Lower lobe of right lung (tissue), 2 donors: ENCODE results near the gene SYNE4. TPM values are rescaled to one million over a fixed set of nuclear protein-coding genes. Genes with fewer than 3 reads are reported as not detected.

Experiments
- ATAC-seq, 2 donors: fragments of 200-7000 bp; cut with Tn5 transposase; one replicate each; pipeline ENCODE4 v1.9.1; 2020 to 2022; ENCODE audit warnings: mild to moderate bottlenecking in 2 of 2, moderate library complexity in 2 of 2
- DNase-seq: peaks from one replicate; pipeline ENCODE4 v3.0.0-alpha.2; 2020
- H3K27ac ChIP-seq: fragments of 200-600 bp; one replicate; pipeline ENCODE4 v1.8.0; 2022
- H3K27me3 ChIP-seq: fragments of 200-600 bp; one replicate; pipeline ENCODE4 v1.8.0; 2022; ENCODE audit warnings: low read depth
- H3K36me3 ChIP-seq: fragments of 200-600 bp; one replicate; pipeline ENCODE4 v1.8.0; 2022; ENCODE audit warnings: mild to moderate bottlenecking
- H3K4me1 ChIP-seq: fragments of 200-600 bp; one replicate; pipeline ENCODE4 v1.8.0; 2022
- H3K4me3 ChIP-seq: fragments of 200-600 bp; one replicate; pipeline ENCODE4 v1.8.0; 2022; ENCODE audit warnings: mild to moderate bottlenecking
- H3K9me3 ChIP-seq: fragments of 200-600 bp; one replicate; pipeline ENCODE4 v1.8.0; 2022
- CTCF ChIP-seq: fragments of 200-600 bp; IDR thresholded peaks from one replicate; pipeline ENCODE4 v1.8.0; 2022; ENCODE audit warnings: antibody characterized with exemption, mild to moderate bottlenecking
- intact Hi-C: fragments of 100-400 bp; cut with DNase I; formaldehyde crosslinking; loops from one replicate; pipeline ENCODE4 v1.11.0; 2022
- total RNA-seq: library from RNA; stranded (reverse); fragmentation: NEBNext Ultra II Directional; extraction: Animal tissue kit (Norgen Biotek cat#: 25700); gene quantifications from one replicate; pipeline ENCODE4 v1.2.1, GENCODE V29; 2021
- donor health status: DM: no; HTN: yes; CAD: no; lungs with severe emphysema.

The SYNE4 gene
- total RNA-seq, 1 donor from 2014 or later, result 8.9 TPM

DNA sequence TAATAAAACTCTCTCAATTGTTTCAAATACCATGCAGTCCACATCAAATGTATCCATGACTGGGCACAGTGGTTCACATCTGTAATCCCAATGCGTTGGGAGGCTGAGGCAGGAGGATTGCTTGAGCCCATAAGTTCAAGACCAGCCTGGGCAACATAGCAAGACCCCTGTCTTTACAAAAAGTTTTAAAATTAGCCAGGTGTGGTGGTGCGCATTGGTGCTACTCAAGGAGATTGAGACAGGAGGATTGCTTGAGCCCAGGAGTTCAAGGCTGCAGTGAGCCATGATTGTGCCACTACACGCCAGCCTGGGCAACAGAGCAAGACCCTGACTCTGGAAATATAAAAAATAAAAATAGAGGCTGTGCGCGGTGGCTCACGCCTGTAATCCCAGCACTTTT is 19.1 kb upstream of the SYNE4 start:
- TF ChIP-seq CTCF, result no peak
- H3K4me1 ChIP-seq, result no peaks in the 10 kb centered on the region
- intact Hi-C loops, result no loop called here
- H3K4me3 ChIP-seq, result no peak overlapping the region
- no peak overlapping the region for H3K27ac ChIP-seq
- H3K9me3 ChIP-seq, result no peaks in the 10 kb centered on the region
- peaks cover 18% of the 10 kb centered on the region for H3K36me3 ChIP-seq
- no peak for ATAC-seq
- no peak for DNase-seq
- H3K27me3 ChIP-seq, result peaks cover 6% of the 10 kb centered on the region

- Histone ChIP-seq H3K27ac (no peak overlapping the region), H3K36me3 (peaks cover 26% of the 10 kb centered on the region), H3K4me3 (no peak overlapping the region), H3K4me1 (no peaks in the 10 kb centered on the region), H3K9me3 (no peaks in the 10 kb centered on the region), H3K27me3 (no peaks in the 10 kb centered on the region)
- intact Hi-C loops, result no loop called here
- no peak for DNase-seq
- ATAC-seq, result no peak
- TF ChIP-seq CTCF, result no peak
Observed at GRCh38 chr19:36026091-36026876, 17.7 kb upstream of the SYNE4 start.

DNA sequence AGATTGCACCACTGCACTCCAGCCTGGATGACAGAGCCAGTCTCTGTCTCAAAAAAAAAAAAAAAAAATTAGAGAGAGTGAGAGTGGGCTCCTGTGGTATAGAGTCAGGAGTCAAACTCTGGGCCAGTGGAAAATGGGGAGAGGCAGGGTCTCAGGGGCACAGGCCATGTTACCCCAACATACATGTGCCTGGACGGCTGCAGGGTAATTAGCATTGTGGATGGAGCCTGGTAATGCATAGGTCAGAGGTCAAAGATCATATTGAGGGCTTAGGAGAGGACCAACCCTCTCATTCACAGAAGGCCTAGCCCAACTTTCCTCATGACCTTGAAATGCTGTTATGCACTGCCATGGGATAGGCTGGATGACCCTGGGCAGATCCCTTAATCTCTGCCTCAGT is 16.9 kb upstream of the SYNE4 start:
- no peaks in the 10 kb centered on the region for H3K9me3 ChIP-seq
- DNase-seq (no peak), ATAC-seq (no peak)
- no peak for TF ChIP-seq CTCF
- intact Hi-C loops, result no loop called here
- peaks cover 26% of the 10 kb centered on the region for H3K36me3 ChIP-seq
- no peaks in the 10 kb centered on the region for H3K27me3 ChIP-seq
- H3K4me3 ChIP-seq, result no peak overlapping the region
- no peak overlapping the region for H3K27ac ChIP-seq
- H3K4me1 ChIP-seq, result no peaks in the 10 kb centered on the region

- no peak for TF ChIP-seq CTCF
- Histone ChIP-seq H3K36me3 (peaks cover 26% of the 10 kb centered on the region), H3K27me3 (no peaks in the 10 kb centered on the region), H3K4me1 (no peaks in the 10 kb centered on the region), H3K4me3 (no peak overlapping the region), H3K27ac (no peak overlapping the region), H3K9me3 (no peaks in the 10 kb centered on the region)
- intact Hi-C loops, result no loop called here
- ATAC-seq (no peak), DNase-seq (no peak)
Observed at GRCh38 chr19:36023432-36023831, 14.8 kb upstream of the SYNE4 start.

GRCh38 chr19:36019061-36019670 is 10.6 kb upstream of the SYNE4 start:
- no peak for ATAC-seq
- DNase-seq, result no peak
- TF ChIP-seq CTCF, result no peak
- Histone ChIP-seq H3K27me3 (no peaks in the 10 kb centered on the region), H3K4me3 (no peak overlapping the region), H3K36me3 (peaks cover 22% of the 10 kb centered on the region), H3K27ac (no peak overlapping the region), H3K4me1 (peaks cover 5% of the 10 kb centered on the region), H3K9me3 (no peaks in the 10 kb centered on the region)
- intact Hi-C loops, result no loop called here
